Measurements from ENCODE around the gene PADI1. TPM values are rescaled to one million over a fixed set of nuclear protein-coding genes. Genes with fewer than 3 reads are reported as not detected.

PADI1 gene
- total and polyA plus RNA-seq, 2 of the 8 experiments (the other 6 are each of a cell fraction or from before 2014, with no cell fraction given) = 0.20 to 0.30 TPM

DNA sequence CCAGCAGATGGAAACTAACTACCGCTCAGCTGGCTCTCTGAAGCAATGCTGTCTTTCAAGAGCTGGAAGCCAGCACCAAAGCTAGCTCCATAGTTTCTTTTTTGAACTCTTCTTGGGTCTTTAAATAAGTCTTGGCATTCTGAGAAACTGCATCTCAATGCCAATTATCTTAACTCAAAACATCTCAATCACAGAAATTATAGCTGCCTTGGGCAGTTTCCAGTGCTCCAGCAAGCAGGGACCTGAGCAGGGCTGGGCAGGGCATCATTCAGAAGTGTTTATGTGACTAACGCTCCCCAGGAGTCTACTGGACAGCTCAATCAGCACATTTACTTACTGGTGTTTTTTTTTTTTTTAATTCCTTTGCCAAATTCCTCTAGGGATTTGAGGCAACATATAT is 84.8 kb downstream of the PADI1 start:
- Histone ChIP-seq H3K27ac (ENCODE audit: low read depth, low read length) (no peak overlapping the region), H3K9me3 (ENCODE audit: insufficient read depth in 2 of 2, low read depth in 1 of 2, low read length in 1 of 2) (no peaks in the 10 kb centered on the region), H3K18ac (ENCODE audit: extremely low read depth, low read length) (no peak overlapping the region), H3K79me1 (ENCODE audit: low read depth, low read length) (no peaks in the 10 kb centered on the region), H2BK5ac (ENCODE audit: low read depth, low read length) (no peak overlapping the region), H2BK12ac (ENCODE audit: low read depth, low read length) (no peak overlapping the region), H2AK5ac (ENCODE audit: low read depth, low read length) (no peak overlapping the region), H3K14ac (ENCODE audit: insufficient read length) (no peak overlapping the region), H4K91ac (replicated peaks; ENCODE audit: insufficient read length, low read length) (no peak overlapping the region), H3K79me2 (ENCODE audit: control insufficient read depth in 1 of 2, insufficient read depth in 2 of 2, low read length in 2 of 2) (no peaks in the 10 kb centered on the region), H4K8ac (ENCODE audit: extremely low read depth, insufficient read depth, low read length) (no peak overlapping the region), H3K23ac (ENCODE audit: insufficient read length) (no peak overlapping the region), H3K4me3 (ENCODE audit: extremely low read depth in 1 of 4, insufficient read depth in 2 of 4, low read depth in 3 of 4, low read length in 4 of 4) (no peak overlapping the region), H3K4ac (replicated peaks; ENCODE audit: insufficient read length, low read depth, low read length) (no peak overlapping the region), H2BK20ac (ENCODE audit: low read length) (no peak overlapping the region), H3K9ac (replicated peaks in 1 of 4; ENCODE audit: extremely low read depth in 1 of 4, low read depth in 3 of 4, low read length in 3 of 4) (no peak overlapping the region), H2AFZ (ENCODE audit: low read length) (no peak overlapping the region), H3K4me1 (replicated peaks in 1 of 4; ENCODE audit: control insufficient read depth in 3 of 4, insufficient read depth in 4 of 4, low read length in 3 of 4) (no peaks in the 10 kb centered on the region), H2BK15ac (ENCODE audit: low read length) (no peak overlapping the region), H3K56ac (replicated peaks; ENCODE audit: insufficient read length, low read depth, low read length) (no peak overlapping the region), H3K27me3 (replicated peaks in 1 of 4; ENCODE audit: control insufficient read depth in 3 of 4, extremely low read depth in 1 of 4, insufficient read depth in 3 of 4, low read length in 3 of 4) (no peaks in the 10 kb centered on the region), H3K36me3 (ENCODE audit: control insufficient read depth in 2 of 4, insufficient read depth in 4 of 4, low read length in 3 of 4) (no peaks in the 10 kb centered on the region), H4K5ac (ENCODE audit: insufficient read length, low read depth, low read length) (no peak overlapping the region), H4K20me1 (replicated peaks in 1 of 2; ENCODE audit: control insufficient read depth in 1 of 2, insufficient read depth in 2 of 2, low read length in 2 of 2) (no peaks in the 10 kb centered on the region), H2BK120ac (replicated peaks; ENCODE audit: low read depth, low read length) (no peak overlapping the region), H3K4me2 (ENCODE audit: insufficient read depth in 1 of 2, low read depth in 2 of 2, low read length in 2 of 2) (no peak overlapping the region), H3K23me2 (ENCODE audit: low read depth, low read length) (no peaks in the 10 kb centered on the region)
- DNase-seq (ENCODE audit: low read depth in 1 of 2, low spot score in 2 of 2) = no peak
- POLR2A ChIA-PET (ENCODE audit: partially characterized antibody) = interaction anchor here (0.6 kb wide), 1 partner anchor 196 kb away, joined by 3 read pairs; no protein-coding TSS in a partner anchor
- no peak for FAIRE-seq
- WGBS, 2 experiments (ENCODE audit: extremely low coverage in 1 of 2, insufficient coverage in 1 of 2, insufficient read length in 1 of 2, insufficient replicate concordance in 2 of 2, low coverage in 1 of 2, low lambda C conversion rate in 2 of 2, missing lambda C conversion rate in 1 of 2) = 91% methylated on average over 2 of the region's 2 CpGs; no CpG with 5 or more reads in 1 of the 2 experiments
- CTCF ChIA-PET (ENCODE audit: partially characterized antibody) = interaction anchor here (0.5 to 1.9 kb wide), 5 partner anchors 9 to 1298 kb away, joined by 3 to 5 read pairs (median 3); no protein-coding TSS in a partner anchor
- TF ChIP-seq RXRA (IDR thresholded peaks at IDR 0.05; ENCODE audit: insufficient read depth, low read depth, low read length) (no peak), EZH2 (IDR thresholded peaks at IDR 0.05; ENCODE audit: low read depth, low read length, severe bottlenecking) (no peak), TAF1 (IDR thresholded peaks at IDR 0.05; ENCODE audit: low read depth, low read length) (no peak), SUZ12 (IDR thresholded peaks at IDR 0.05; ENCODE audit: low read length) (no peak), NRF1 (IDR thresholded peaks at IDR 0.05; ENCODE audit: low read depth, low read length) (no peak), TEAD4 (IDR thresholded peaks at IDR 0.05; ENCODE audit: low read depth, low read length) (no peak), POU5F1 (IDR thresholded peaks at IDR 0.05; ENCODE audit: low read depth, low read length) (no peak), JUND (IDR thresholded peaks at IDR 0.05; ENCODE audit: low read length) (no peak), BCL11A (IDR thresholded peaks at IDR 0.05; ENCODE audit: low read depth in 2 of 2, low read length in 2 of 2) (no peak), CBX5 (IDR thresholded peaks at IDR 0.05; ENCODE audit: low read depth, low read length) (no peak)
- TF ChIP-seq, protein P1, sequence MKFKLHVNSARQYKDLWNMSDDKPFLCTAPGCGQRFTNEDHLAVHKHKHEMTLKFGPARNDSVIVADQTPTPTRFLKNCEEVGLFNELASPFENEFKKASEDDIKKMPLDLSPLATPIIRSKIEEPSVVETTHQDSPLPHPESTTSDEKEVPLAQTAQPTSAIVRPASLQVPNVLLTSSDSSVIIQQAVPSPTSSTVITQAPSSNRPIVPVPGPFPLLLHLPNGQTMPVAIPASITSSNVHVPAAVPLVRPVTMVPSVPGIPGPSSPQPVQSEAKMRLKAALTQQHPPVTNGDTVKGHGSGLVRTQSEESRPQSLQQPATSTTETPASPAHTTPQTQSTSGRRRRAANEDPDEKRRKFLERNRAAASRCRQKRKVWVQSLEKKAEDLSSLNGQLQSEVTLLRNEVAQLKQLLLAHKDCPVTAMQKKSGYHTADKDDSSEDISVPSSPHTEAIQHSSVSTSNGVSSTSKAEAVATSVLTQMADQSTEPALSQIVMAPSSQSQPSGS (IDR thresholded peaks at IDR 0.05; ENCODE audit: low read length) = no peak
- TF ChIP-seq, protein P2, sequence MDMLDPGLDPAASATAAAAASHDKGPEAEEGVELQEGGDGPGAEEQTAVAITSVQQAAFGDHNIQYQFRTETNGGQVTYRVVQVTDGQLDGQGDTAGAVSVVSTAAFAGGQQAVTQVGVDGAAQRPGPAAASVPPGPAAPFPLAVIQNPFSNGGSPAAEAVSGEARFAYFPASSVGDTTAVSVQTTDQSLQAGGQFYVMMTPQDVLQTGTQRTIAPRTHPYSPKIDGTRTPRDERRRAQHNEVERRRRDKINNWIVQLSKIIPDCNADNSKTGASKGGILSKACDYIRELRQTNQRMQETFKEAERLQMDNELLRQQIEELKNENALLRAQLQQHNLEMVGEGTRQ (IDR thresholded peaks at IDR 0.05; ENCODE audit: low read length) = no peak
